GM12873 (cell line): Measurements from ENCODE around the gene RPS6KL1.

Experiments used
- CTCF ChIP-seq: IDR thresholded peaks from 2 replicates; pipeline ENCODE4 v1.5.1; 2012; ENCODE audit warnings: low read depth, mild to moderate bottlenecking, moderate library complexity, low read length, control low read depth; ENCODE audit not compliant: insufficient read depth; ENCODE audit errors: missing control alignments

RPS6KL1 gene

GRCh38 chr14:74938531-74939495 lies 15.8 kb upstream of the RPS6KL1 start:
- TF ChIP-seq CTCF, result no peak

- no peak for TF ChIP-seq CTCF
These were observed 14.1 kb upstream of the RPS6KL1 start for GRCh38 chr14:74937171-74937570.

- TF ChIP-seq CTCF, result no peak
These were observed 13.7 kb upstream of the RPS6KL1 start for GRCh38 chr14:74936731-74937130.

GRCh38 chr14:74936151-74936550 lies 13.1 kb upstream of the RPS6KL1 start:
- TF ChIP-seq CTCF, result no peak

GRCh38 chr14:74935360-74935680 lies 12.3 kb upstream of the RPS6KL1 start:
- no peak for TF ChIP-seq CTCF

GRCh38 chr14:74934476-74935359 lies 11.7 kb upstream of the RPS6KL1 start:
- TF ChIP-seq CTCF, result no peak

- TF ChIP-seq CTCF, result no peak
These were observed 11.0 kb upstream of the RPS6KL1 start for GRCh38 chr14:74934041-74934440.
